Measurements from ENCODE around the gene DAPK2. TPM values are rescaled to one million over a fixed set of nuclear protein-coding genes. Genes with fewer than 3 reads are reported as not detected.

DAPK2 gene
- total RNA-seq, 2 donors from 2014 or later = 6.1 to 10.6 TPM

GRCh38 chr15:63920504-63921175, 125.6 kb downstream of the DAPK2 start:
- Histone ChIP-seq H3K27me3 (replicated peaks; ENCODE audit: insufficient read depth) (no peaks in the 10 kb centered on the region), H3K36me3 (no peaks in the 10 kb centered on the region), H3K27ac (no peak overlapping the region), H3K4me3 (no peak overlapping the region), H3K4me1 (ENCODE audit: control insufficient read depth in 1 of 2, low read depth in 2 of 2) (no peaks in the 10 kb centered on the region), H3K9me3 (no peaks in the 10 kb centered on the region)
- DNase-seq (ENCODE audit: low spot score) = no peak
- ATAC-seq (ENCODE audit: insufficient number of reproducible peaks, low FRiP score, low read depth) = no peak
- no peak for TF ChIP-seq CTCF (IDR thresholded peaks at IDR 0.05)

GRCh38 chr15:63918901-63919348, 127.4 kb downstream of the DAPK2 start:
- Histone ChIP-seq H3K36me3 (no peaks in the 10 kb centered on the region), H3K4me1 (ENCODE audit: control insufficient read depth in 1 of 2, low read depth in 2 of 2) (no peaks in the 10 kb centered on the region), H3K4me3 (no peak overlapping the region), H3K27me3 (replicated peaks; ENCODE audit: insufficient read depth) (no peaks in the 10 kb centered on the region), H3K27ac (no peak overlapping the region), H3K9me3 (no peaks in the 10 kb centered on the region)
- TF ChIP-seq CTCF (IDR thresholded peaks at IDR 0.05) = no peak
- DNase-seq (ENCODE audit: low spot score) (no peak), ATAC-seq (ENCODE audit: insufficient number of reproducible peaks, low FRiP score, low read depth) (no peak)

GRCh38 chr15:63918317-63918672, 128.0 kb downstream of the DAPK2 start:
- no peak for TF ChIP-seq CTCF (IDR thresholded peaks at IDR 0.05)
- H3K36me3 ChIP-seq = no peaks in the 10 kb centered on the region
- no peaks in the 10 kb centered on the region for H3K4me1 ChIP-seq (ENCODE audit: control insufficient read depth in 1 of 2, low read depth in 2 of 2)
- H3K4me3 ChIP-seq = no peak overlapping the region
- H3K27ac ChIP-seq = no peak overlapping the region
- H3K9me3 ChIP-seq = no peaks in the 10 kb centered on the region
- no peak for DNase-seq (ENCODE audit: low spot score)
- no peak for ATAC-seq (ENCODE audit: insufficient number of reproducible peaks, low FRiP score, low read depth)
- no peaks in the 10 kb centered on the region for H3K27me3 ChIP-seq (replicated peaks; ENCODE audit: insufficient read depth)

GRCh38 chr15:63917588-63918316, 128.5 kb downstream of the DAPK2 start:
- Histone ChIP-seq H3K27ac (no peak overlapping the region), H3K9me3 (no peaks in the 10 kb centered on the region), H3K4me1 (ENCODE audit: control insufficient read depth in 1 of 2, low read depth in 2 of 2) (no peaks in the 10 kb centered on the region), H3K4me3 (no peak overlapping the region), H3K27me3 (replicated peaks; ENCODE audit: insufficient read depth) (no peaks in the 10 kb centered on the region), H3K36me3 (no peaks in the 10 kb centered on the region)
- no peak for ATAC-seq (ENCODE audit: insufficient number of reproducible peaks, low FRiP score, low read depth)
- no peak for DNase-seq (ENCODE audit: low spot score)
- TF ChIP-seq CTCF (IDR thresholded peaks at IDR 0.05) = no peak

GRCh38 chr15:63915873-63916771, 130.2 kb downstream of the DAPK2 start:
- no peak for DNase-seq (ENCODE audit: low spot score)

More at GRCh38 chr15:63915873-63916771, 130.2 kb downstream of the DAPK2 start:
- no peaks in the 10 kb centered on the region for H3K4me1 ChIP-seq (ENCODE audit: control insufficient read depth in 1 of 2, low read depth in 2 of 2)
- H3K4me3 ChIP-seq = no peak overlapping the region
- H3K36me3 ChIP-seq = no peaks in the 10 kb centered on the region
- H3K27me3 ChIP-seq (replicated peaks; ENCODE audit: insufficient read depth) = no peaks in the 10 kb centered on the region
- no peak for ATAC-seq (ENCODE audit: insufficient number of reproducible peaks, low FRiP score, low read depth)
- no peaks in the 10 kb centered on the region for H3K9me3 ChIP-seq
- peak; percentile 29 for TF ChIP-seq CTCF (IDR thresholded peaks at IDR 0.05)
- H3K27ac ChIP-seq = no peak overlapping the region

Measured in thoracic aorta (tissue), 2 donors.